B cell (primary cell): Measurements from ENCODE around the gene ATP12A. TPM values are rescaled to one million over a fixed set of nuclear protein-coding genes. Genes with fewer than 3 reads are reported as not detected.

Experiments
- ATAC-seq: fragments of 200-7000 bp; cut with Tn5 transposase; one replicate; pipeline ENCODE4 v1.10.0; 2021; ENCODE audit warnings: low read depth, mild to moderate bottlenecking, moderate number of reproducible peaks, moderate library complexity
- CTCF ChIA-PET: fragments of 350-600 bp; sonication (Branson Sonifier 250); formaldehyde crosslinking; loops from one replicate; lab custom pipeline; 2021; ENCODE audit warnings: antibody characterized with exemption, inconsistent platforms; lab: Charles Lee
- POLR2A ChIA-PET: fragments of 350-600 bp; sonication (Branson Sonifier 250); formaldehyde crosslinking; loops from one replicate; lab custom pipeline; 2021; ENCODE audit warnings: antibody characterized with exemption; lab: Charles Lee
- DNase-seq: peaks from one replicate; pipeline ENCODE4 v3.0.0; 2013
- H2AFZ ChIP-seq: 2 replicates; pipeline ENCODE4 v1.6.1; 2012; ENCODE audit warnings: mild to moderate bottlenecking, low read depth, low read length; ENCODE audit not compliant: insufficient read depth, poor library complexity, severe bottlenecking
- H3K27ac ChIP-seq, 2 donors: 1 replicate in 1 of 2; 2 replicates in 1 of 2; pipeline ENCODE4 v1.5.1; 2012 to 2013; ENCODE audit warnings: low read length in 2 of 2, mild to moderate bottlenecking in 2 of 2, moderate library complexity in 1 of 2
- H3K27me3 ChIP-seq, 4 experiments: fragments of 200-600 bp in 1 of 4; sonication (generic) in 1 of 4; replicated peaks in 1 of 4; 1 replicate in 2 of 4; 2 replicates in 2 of 4; pipeline versions ENCODE4 v1.6.1 to v1.7.0; 2013 to 2016; ENCODE audit warnings: low read length in 3 of 4, mild to moderate bottlenecking in 2 of 4, mixed read lengths in 1 of 4, moderate library complexity in 1 of 4; ENCODE audit not compliant: insufficient read depth in 4 of 4, control insufficient read depth in 3 of 4; ENCODE audit errors: control extremely low read depth in 1 of 4
- H3K36me3 ChIP-seq, 2 experiments: replicated peaks in 1 of 2; 1 replicate in 1 of 2; 2 replicates in 1 of 2; pipeline versions ENCODE4 v1.6.1 to v1.7.1; 2013; ENCODE audit warnings: low read length in 1 of 2; ENCODE audit not compliant: insufficient read depth in 2 of 2, control insufficient read depth in 1 of 2; ENCODE audit errors: control extremely low read depth in 1 of 2, extremely low read depth in 1 of 2
- H3K4me1 ChIP-seq, 2 donors: fragments of 200-600 bp in 1 of 2; sonication (generic) in 1 of 2; 1 replicate in 1 of 2; 2 replicates in 1 of 2; pipeline versions ENCODE4 v1.5.1 to v1.6.1; 2013 to 2017; ENCODE audit warnings: low read length in 2 of 2; ENCODE audit not compliant: control insufficient read depth in 2 of 2, insufficient read depth in 2 of 2
- H3K4me2 ChIP-seq: replicated peaks from 2 replicates; pipeline ENCODE3; 2012; ENCODE audit warnings: mild to moderate bottlenecking, low read depth, low read length; ENCODE audit not compliant: poor library complexity, severe bottlenecking
- H3K4me3 ChIP-seq, 5 experiments: fragments of 200-600 bp in 1 of 5; sonication (generic) in 1 of 5; 1 replicate in 3 of 5; 2 replicates in 2 of 5; pipeline versions ENCODE4 v1.5.1 to v1.7.0; 2011 to 2016; ENCODE audit warnings: low read length in 4 of 5, mild to moderate bottlenecking in 4 of 5, low read depth in 2 of 5, control low read depth in 1 of 5, moderate library complexity in 1 of 5; ENCODE audit not compliant: insufficient read depth in 1 of 5; ENCODE audit errors: control extremely low read depth in 1 of 5, extremely low read depth in 1 of 5
- H3K79me2 ChIP-seq: fragments of 200-600 bp; sonication (generic); one replicate; pipeline ENCODE4 v1.6.0; 2016; ENCODE audit warnings: low read length; ENCODE audit not compliant: control insufficient read depth, insufficient read depth
- H3K9ac ChIP-seq: fragments of 200-600 bp; sonication (generic); 2 replicates; pipeline ENCODE4 v1.6.1; 2017; ENCODE audit warnings: mild to moderate bottlenecking, low read length, moderate library complexity
- H3K9me3 ChIP-seq, 3 donors: one replicate each; pipeline versions ENCODE4 v1.6.1 to v1.7.1; 2013; ENCODE audit warnings: low read length in 2 of 3; ENCODE audit not compliant: control insufficient read depth in 2 of 3, insufficient read depth in 1 of 3; ENCODE audit errors: control extremely low read depth in 1 of 3
- H4K20me1 ChIP-seq: 2 replicates; pipeline ENCODE4 v1.6.0; 2012; ENCODE audit warnings: mild to moderate bottlenecking, low read length; ENCODE audit not compliant: insufficient read depth, control insufficient read depth, poor library complexity, severe bottlenecking
- H3K27ac Mint-ChIP-seq: one replicate; pipeline ENCODE4 v1.8.0; 2021; ENCODE audit warnings: mixed read lengths
- H3K27me3 Mint-ChIP-seq: one replicate; pipeline ENCODE4 v1.8.0; 2021; ENCODE audit warnings: mixed read lengths
- H3K4me1 Mint-ChIP-seq: one replicate; pipeline ENCODE4 v1.8.0; 2021; ENCODE audit warnings: mixed read lengths
- H3K4me3 Mint-ChIP-seq: one replicate; pipeline ENCODE4 v1.8.0; 2021; ENCODE audit warnings: mixed read lengths
- H3K9me3 Mint-ChIP-seq: one replicate; pipeline ENCODE4 v1.8.0; 2022; ENCODE audit warnings: mixed read lengths; ENCODE audit not compliant: insufficient read depth
- EZH2 ChIP-seq: IDR thresholded peaks from 2 replicates; pipeline ENCODE4 v1.6.1; 2012; ENCODE audit warnings: borderline replicate concordance, low read depth, mild to moderate bottlenecking, moderate library complexity, low read length; ENCODE audit not compliant: insufficient read depth, poor library complexity, severe bottlenecking
- WGBS: methylation state at CpG from one replicate; pipeline ENCODE4 v1.1.5; 2013; ENCODE audit warnings: missing lambda C conversion rate; ENCODE audit not compliant: insufficient coverage; 5-methylcytosine and 5-hydroxymethylcytosine counted together
- intact Hi-C: fragments of 100-400 bp; cut with micrococcal nuclease; formaldehyde crosslinking; loops from one replicate; pipeline ENCODE4 v1.10.0; 2022
- polyA plus RNA-seq: library from polyadenylated mRNA; depleted of rRNA; stranded (reverse); fragments of >200 nt; gene quantifications from 2 replicates; pipeline ENCODE4 v1.2.3, GENCODE V29; 2012
- total RNA-seq, 2 donors: library from RNA; stranded (reverse); fragments of 120-200 nt in 1 of 2; gene quantifications; 1 replicate in 1 of 2; 2 replicates in 1 of 2; pipeline versions ENCODE4 v1.2.3 to v1.2.4, GENCODE V29; 2013 to 2022
- TF ChIP-seq, protein P1 (sequence below): fragments of 200-600 bp; IDR thresholded peaks from one replicate; pipeline ENCODE4 v1.8.0; 2022; ENCODE audit warnings: antibody characterized with exemption, mild to moderate bottlenecking

Gene ATP12A
- total and polyA plus RNA-seq, 2 donors (not counting 1 experiment from before 2014, with no cell fraction given) = not detected

DNA sequence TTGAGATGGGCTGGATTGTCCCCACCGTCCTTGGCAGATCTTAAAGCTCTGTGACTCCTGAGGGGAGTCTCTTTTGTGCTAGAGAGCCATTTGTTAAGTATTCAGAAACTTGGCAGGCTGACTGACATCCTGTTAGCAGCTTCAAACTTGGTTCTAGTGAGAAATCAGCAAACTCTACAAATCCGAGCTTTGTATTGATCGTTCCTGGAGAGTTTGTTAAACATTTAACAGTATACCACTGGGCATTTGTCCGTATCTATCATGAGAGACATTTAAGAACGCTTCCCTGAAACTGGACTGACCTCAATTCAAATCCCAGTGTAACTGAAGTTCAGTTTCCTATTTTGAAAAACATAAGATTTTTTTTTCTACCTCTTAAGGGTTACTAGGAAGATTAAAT, 3.1 kb downstream of the ATP12A start:
- Histone ChIP-seq H3K4me2 (no peak overlapping the region), H3K9ac (no peak overlapping the region), H3K4me1 (peaks cover 21 to 23% of the 10 kb centered on the region in 2 donors), H4K20me1 (no peaks in the 10 kb centered on the region), H3K36me3 (no peaks in the 10 kb centered on the region), H3K4me3 (no peak overlapping the region), H3K27me3 (peaks cover 0 to 30% (median 15%) of the 10 kb centered on the region in 4 experiments), H3K9me3 (no peaks in the 10 kb centered on the region), H2AFZ (no peak overlapping the region), H3K79me2 (no peaks in the 10 kb centered on the region), H3K27ac (no peak overlapping the region)
- no peak for DNase-seq
- ChIA-PET POLR2A (no interaction called here), CTCF (interaction anchor here (0.8 to 1.8 kb wide), 9 partner anchors 9 to 312 kb away, joined by 3 to 9 read pairs (median 5); no protein-coding TSS in a partner anchor)
- intact Hi-C loops = no loop called here
- Mint-ChIP-seq H3K4me3 (no peak overlapping the region), H3K4me1 (peaks cover 19% of the 10 kb centered on the region), H3K9me3 (no peaks in the 10 kb centered on the region), H3K27ac (no peak overlapping the region), H3K27me3 (peaks cover 30% of the 10 kb centered on the region)
- ATAC-seq = no peak
- 75% methylated on average over 1 of the region's 5 CpGs for WGBS
- TF ChIP-seq, protein P1, sequence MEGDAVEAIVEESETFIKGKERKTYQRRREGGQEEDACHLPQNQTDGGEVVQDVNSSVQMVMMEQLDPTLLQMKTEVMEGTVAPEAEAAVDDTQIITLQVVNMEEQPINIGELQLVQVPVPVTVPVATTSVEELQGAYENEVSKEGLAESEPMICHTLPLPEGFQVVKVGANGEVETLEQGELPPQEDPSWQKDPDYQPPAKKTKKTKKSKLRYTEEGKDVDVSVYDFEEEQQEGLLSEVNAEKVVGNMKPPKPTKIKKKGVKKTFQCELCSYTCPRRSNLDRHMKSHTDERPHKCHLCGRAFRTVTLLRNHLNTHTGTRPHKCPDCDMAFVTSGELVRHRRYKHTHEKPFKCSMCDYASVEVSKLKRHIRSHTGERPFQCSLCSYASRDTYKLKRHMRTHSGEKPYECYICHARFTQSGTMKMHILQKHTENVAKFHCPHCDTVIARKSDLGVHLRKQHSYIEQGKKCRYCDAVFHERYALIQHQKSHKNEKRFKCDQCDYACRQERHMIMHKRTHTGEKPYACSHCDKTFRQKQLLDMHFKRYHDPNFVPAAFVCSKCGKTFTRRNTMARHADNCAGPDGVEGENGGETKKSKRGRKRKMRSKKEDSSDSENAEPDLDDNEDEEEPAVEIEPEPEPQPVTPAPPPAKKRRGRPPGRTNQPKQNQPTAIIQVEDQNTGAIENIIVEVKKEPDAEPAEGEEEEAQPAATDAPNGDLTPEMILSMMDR = no peak
- no peak for TF ChIP-seq EZH2

DNA sequence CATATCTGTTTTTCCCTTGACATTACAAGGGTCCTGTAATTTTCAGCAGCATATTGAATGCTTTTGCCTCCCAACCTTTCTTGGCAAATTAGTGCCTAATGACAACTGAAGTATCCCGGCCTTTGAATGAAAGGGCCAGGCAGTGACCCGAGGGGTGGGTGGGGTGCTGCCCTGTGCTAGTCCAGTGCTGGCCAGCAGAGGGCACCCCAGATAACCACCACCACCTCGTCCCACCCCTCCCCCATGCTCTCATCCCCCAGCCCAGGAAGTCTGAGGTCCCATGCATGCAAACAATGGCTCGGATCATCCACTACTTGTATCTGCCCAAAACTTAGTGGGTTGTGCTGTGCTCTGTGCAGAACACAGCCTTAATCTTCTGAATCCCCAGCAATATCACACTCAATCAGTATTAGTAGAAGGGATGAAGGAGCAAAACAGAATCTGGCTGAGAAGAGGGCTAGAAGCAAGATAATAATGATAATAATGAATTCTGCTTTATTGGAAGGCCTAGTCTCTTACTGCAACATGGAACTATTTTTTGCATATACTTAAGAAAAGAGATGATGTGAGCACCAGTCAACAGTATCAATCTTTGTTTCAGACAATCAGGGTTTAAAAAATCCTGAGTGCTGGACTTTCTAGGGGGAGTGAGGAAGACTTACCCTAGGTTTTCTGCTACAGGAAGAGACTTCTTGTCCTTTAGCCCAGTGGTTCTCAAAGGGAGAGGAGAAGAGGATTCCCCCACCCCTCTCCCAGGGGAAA, 3.8 kb downstream of the ATP12A start:
- ATAC-seq (peak; percentile 95), DNase-seq (peak; percentile 60)
- H2AFZ ChIP-seq = peak overlapping the region; percentile 26
- intact Hi-C loops = no loop called here
- Mint-ChIP-seq H3K4me1 (peaks cover 19% of the 10 kb centered on the region), H3K27ac (no peak overlapping the region), H3K4me3 (no peak overlapping the region), H3K27me3 (peaks cover 32% of the 10 kb centered on the region), H3K9me3 (no peaks in the 10 kb centered on the region)
- ChIA-PET POLR2A (no interaction called here), CTCF (interaction anchor here (1.0 to 2.5 kb wide), 8 partner anchors 8 to 311 kb away, joined by 3 to 12 read pairs (median 6); no protein-coding TSS in a partner anchor)
- peaks cover 21 to 23% of the 10 kb centered on the region in 2 donors for H3K4me1 ChIP-seq
- no peak overlapping the region for H3K4me3 ChIP-seq
- no peaks in the 10 kb centered on the region for H3K9me3 ChIP-seq
- WGBS = 0% methylated on average over 1 of the region's 4 CpGs
- no peaks in the 10 kb centered on the region for H3K79me2 ChIP-seq
- no peaks in the 10 kb centered on the region for H4K20me1 ChIP-seq
- no peaks in the 10 kb centered on the region for H3K36me3 ChIP-seq
- peak overlapping the region; percentile 27 for H3K4me2 ChIP-seq
- no peak overlapping the region for H3K9ac ChIP-seq
- TF ChIP-seq, protein P1 = peak; percentile 81
- no peak for TF ChIP-seq EZH2
- no peak overlapping the region for H3K27ac ChIP-seq
- H3K27me3 ChIP-seq = peaks cover 0 to 30% (median 15%) of the 10 kb centered on the region in 4 experiments
